Measurements from ENCODE around the gene AFDN. TPM values are rescaled to one million over a fixed set of nuclear protein-coding genes. Genes with fewer than 3 reads are reported as not detected.

AFDN gene
- total and polyA plus RNA-seq, 2 of the 8 experiments (the other 6 are each of a cell fraction or from before 2014, with no cell fraction given) = 53.4 to 192 TPM

GRCh38 chr6:167789358-167789757 is 37.4 kb upstream of the AFDN start (continued):
- TF ChIP-seq CHD7 (IDR thresholded peaks at IDR 0.05; ENCODE audit: insufficient replicate concordance, low read length) = no peak
- no peak for TF ChIP-seq YY1 (IDR thresholded peaks at IDR 0.05; ENCODE audit: low read depth, low read length)
- TF ChIP-seq BCL11A (IDR thresholded peaks at IDR 0.05; ENCODE audit: low read depth in 2 of 2, low read length in 2 of 2) = no peak
- TF ChIP-seq TEAD4 (IDR thresholded peaks at IDR 0.05; ENCODE audit: low read depth, low read length) = no peak
- no peak for TF ChIP-seq ZNF274 (IDR thresholded peaks at IDR 0.05; ENCODE audit: borderline replicate concordance, extremely low read depth, low read length)
- no peak for TF ChIP-seq EGR1 (IDR thresholded peaks at IDR 0.05; ENCODE audit: borderline replicate concordance, low read depth, low read length)
- no peak for TF ChIP-seq CHD1 (IDR thresholded peaks at IDR 0.05; ENCODE audit: low read depth, low read length)

All from H1 (cell line).